Hippocampal formation (tissue), 2 donors: ENCODE data around the gene KBTBD12.
"Not testable (repeated sequence)": the region's sequence is repeated elsewhere in the genome, so short reads cannot be mapped to it uniquely, and the experiment has no call there.

Source experiments
- DNase-seq, 2 donors: peaks; one replicate each; lab custom pipeline; 2025; lab: John Stamatoyannopoulos, UW

Gene KBTBD12, protein sequence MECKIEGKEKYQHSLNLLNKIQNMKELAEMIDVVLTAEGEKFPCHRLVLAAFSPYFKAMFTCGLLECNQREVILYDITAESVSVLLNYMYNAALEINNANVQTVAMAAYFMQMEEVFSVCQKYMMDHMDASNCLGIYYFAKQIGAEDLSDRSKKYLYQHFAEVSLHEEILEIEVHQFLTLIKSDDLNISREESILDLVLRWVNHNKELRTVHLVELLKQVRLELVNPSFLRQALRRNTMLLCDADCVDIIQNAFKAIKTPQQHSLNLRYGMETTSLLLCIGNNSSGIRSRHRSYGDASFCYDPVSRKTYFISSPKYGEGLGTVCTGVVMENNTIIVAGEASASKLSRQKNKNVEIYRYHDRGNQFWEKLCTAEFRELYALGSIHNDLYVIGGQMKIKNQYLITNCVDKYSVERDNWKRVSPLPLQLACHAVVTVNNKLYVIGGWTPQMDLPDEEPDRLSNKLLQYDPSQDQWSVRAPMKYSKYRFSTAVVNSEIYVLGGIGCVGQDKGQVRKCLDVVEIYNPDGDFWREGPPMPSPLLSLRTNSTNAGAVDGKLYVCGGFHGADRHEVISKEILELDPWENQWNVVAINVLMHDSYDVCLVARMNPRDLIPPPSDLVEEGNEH

DNA sequence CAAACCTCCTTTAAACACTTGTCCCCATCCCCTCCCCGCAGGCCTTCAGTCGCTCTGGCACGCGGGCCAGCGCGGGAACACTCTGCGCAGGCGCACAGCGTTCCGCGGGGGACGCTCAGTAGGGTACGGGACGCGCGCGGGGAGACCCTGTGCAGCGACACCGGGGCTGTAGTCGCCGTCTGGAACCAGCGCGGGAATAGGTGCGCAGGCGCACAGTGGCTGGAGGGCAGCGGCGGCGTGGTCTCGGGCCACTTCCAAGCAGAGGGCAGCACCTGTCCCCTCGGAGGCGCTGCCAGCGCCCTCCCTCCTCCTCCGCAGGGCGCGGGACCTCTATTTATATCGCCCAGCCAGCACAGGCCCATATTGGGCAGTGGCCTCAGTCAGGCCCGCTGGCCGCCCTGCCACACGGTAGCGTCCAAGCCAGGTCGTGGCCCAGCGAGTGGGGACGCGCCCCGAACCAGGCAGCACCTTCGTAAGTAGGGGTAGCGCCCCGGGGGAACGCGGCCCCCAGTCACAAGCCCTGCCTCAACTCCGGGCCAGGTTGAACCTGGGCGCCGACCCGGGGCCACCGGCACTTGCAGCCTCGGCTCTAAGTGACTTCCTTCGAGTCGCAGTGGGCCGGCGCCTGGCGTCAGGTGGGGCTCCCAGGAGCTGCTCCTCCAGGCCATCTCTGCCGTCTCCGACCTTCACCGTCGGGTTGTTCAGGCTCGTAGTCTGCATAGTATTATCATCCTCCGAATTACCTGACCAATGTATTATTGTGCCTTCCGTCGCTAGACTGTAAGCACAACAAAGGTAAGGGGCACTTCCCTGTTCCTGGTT is at the start of gene KBTBD12:
Gene KBTBD12, plus strand, starts transcription at position 118 of the 822 bp plus-strand sequence. CDS start 7,830 bp downstream, outside the sequence.
- peak in 1 of 2 donors; percentile 32 for DNase-seq

DNA sequence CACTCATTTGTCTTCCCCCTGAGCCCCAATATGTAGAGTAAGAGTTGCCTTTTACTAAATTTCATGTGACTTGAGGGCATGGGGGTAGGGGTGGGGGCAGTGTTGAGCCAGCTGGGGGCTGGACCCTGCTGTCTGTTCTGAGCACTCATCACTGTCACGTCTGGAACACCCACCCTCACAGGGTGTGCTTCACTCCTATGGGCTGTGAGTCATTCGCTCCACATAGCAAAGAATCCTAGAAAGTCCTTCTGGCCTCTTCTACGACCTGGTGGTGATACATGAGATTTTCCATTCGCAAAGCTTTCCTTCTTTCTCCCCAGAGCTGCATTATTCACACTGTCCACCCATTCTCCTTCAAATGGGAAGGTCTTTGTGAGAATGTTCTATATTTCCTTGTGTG is 49.1 kb upstream of the KBTBD12 start:
- DNase-seq, result no peak

DNA sequence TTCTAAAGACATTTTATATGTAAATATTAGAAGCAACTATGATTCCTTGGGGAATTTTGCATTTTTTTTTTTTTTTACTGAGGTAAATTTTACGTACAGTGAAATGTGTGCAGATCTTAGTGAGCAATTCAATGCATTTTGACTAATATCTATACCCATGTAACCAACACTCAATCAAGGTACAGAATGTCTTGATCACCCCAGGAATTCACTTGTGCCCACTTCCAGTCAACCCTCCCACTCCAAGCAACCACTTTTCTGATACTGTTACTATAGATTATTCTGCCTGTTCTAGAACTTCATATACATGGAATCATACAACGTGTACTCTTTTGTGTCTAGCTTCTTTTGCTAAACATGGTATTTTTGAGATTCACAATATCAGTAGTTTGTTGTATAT is 47.6 kb upstream of the KBTBD12 start:
- DNase-seq, result no peak

DNA sequence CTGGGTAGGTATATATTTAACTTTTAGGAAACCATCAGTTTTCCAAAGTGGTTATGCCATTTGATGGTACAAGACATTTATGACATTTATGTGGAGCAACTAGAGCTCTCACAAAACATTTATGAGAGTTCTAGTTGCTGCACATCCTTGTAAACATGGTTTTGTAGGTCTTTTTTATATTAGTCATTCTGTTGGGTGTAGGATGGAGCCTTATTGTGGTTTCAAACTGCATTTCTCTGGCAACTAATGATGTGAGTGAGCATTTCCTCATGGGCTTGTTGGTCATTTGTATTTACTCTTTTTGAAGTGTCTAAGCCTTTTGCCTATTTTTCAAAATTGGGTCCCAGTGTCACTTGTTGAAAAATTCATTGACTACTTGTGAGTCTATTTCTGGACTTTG is 47.0 kb upstream of the KBTBD12 start:
- DNase-seq, result no peak

DNA sequence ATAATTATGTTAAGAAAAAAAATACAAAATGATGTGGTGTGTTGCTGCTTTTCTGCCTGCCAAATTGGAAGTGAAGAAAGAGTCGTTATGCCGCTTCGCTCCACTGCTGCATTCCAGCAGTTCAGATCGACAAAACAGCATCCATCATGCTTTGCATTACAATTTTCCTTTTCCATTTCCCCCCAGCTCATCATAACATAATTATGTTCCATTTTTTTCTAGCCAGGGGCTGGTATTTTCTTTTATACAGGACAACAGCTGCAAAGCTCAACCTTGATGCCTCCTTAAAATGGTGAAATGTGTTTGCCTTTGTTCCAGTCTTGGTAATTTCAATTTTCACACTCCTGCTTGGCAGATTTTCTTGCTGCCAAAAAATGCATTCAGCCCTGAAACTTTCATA is 44.9 kb upstream of the KBTBD12 start:
- DNase-seq, result no peak

DNA sequence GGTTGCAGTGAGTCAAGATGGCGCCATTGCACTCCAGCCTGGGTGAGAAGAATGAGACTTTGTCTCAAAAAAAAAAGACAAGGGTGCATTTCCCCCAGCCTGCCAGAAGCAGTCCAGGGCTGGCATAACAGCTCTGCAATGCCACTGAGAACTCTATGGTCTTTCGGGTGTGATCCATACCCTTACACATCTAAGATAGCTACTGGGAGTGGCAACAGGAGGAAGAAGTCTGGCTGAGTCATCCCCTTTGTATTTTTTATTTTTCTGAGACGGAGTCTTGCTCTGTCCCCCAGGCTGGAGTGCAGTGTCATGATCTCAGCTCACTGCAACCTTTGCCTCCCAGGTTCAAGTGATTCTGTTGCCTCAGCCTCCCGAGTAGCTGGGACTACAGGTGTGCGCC is 40.9 kb upstream of the KBTBD12 start:
- DNase-seq, result not testable (repeated sequence)

DNA sequence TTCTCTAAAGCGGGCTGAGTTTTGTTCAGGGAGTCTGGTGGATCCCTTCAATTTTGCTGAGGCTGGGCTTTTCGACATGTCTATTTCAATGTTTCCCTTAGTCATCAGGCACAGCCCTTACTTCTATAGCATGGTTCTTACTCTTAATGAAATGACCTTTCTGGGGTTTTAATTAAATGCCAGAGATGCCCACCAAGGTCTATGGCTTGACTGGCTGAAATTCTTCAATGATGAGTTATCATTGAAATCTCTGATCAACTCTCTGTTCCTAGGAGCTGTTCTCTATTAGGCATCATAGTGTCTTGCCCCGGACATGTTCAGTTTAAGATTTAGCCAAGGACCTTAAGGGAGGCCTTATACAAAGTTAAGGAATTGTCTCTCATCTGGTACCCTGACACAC is 33.4 kb upstream of the KBTBD12 start:
- DNase-seq, result no peak

DNA sequence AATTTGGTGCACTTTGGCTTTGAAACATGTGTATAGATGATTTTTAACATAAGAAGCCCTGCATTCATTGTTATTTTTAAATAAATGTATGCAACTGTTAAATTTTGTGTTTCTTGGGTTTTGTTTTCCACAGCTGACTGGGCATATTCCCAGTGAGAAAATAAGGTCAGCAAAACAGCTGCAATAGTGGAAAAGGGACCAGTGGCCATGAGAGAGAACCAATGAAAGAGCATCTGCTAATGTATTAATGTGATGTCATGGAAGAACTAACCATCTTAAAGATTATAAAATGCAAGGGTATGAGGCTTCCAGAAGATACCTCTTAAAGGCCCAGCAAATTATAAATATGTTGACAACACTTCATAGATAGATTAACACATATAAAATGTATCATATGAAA is 31.0 kb upstream of the KBTBD12 start:
- no peak for DNase-seq

DNA sequence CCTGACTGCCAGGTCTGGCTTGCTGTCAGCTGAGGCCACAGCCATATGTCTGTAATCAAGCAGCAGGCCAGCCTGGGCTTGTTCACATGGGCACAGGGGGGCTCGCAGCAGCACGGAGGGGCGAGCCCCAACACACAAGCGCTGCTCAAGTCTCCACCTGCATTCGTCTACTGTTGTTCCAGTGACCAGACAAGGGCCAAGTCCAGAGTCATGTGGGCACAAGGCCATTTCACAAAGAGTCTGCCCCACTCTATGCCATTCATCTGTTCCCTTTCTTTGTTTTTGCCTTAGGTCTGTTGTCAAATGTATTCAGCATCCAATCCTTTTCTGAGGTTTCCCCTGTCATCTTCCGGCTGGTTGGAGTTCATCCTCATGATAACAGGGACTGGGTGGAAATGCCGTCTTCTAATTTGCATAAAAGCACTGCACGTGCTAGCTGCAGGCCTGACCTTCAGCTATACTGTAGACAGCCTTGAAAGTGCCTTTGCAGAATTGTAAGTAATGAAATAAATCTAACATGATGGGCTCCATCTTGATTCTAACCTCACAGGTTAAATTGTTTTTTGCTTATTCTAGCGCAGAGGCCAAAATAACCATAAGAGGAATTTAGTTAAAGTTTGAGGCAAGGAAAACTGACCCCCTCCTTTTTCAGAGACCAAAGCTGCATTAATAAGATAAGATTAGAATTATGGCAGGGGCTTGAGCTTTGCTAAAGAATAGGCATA is 28.6 kb upstream of the KBTBD12 start:
- no peak for DNase-seq

DNA sequence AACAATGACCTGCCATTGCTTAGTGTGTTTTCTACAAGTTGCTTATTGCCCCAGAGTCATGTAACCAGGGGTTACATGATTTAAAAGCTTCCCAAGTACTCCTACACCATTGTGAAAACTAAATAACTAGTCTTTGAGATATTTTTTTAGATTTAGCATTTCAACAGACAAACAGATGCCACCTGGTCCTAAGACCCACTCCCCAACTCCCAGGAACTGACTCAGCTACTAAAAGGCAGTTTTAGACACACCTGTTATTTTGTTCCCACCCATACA is 28.1 kb upstream of the KBTBD12 start:
- no peak for DNase-seq

DNA sequence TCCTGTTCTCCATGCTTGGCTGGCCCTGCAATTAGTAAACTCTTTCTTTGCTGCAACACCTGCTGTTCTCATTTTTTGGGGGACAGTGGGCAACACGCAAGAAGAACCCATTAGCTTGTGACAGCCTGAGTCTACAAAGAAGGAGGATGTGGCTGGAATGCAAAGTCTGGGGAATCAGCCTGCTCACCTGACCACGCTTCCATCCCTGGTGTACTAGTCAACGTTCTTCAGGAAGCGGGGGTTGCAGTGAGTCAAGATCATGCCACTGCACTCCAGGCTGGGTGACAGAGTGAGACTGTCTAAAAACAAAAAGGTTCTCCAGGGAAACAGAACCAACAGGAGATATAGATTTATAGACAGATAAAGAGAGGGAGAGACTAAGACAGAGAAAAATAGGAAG is 27.7 kb upstream of the KBTBD12 start:
- DNase-seq, result no peak

DNA sequence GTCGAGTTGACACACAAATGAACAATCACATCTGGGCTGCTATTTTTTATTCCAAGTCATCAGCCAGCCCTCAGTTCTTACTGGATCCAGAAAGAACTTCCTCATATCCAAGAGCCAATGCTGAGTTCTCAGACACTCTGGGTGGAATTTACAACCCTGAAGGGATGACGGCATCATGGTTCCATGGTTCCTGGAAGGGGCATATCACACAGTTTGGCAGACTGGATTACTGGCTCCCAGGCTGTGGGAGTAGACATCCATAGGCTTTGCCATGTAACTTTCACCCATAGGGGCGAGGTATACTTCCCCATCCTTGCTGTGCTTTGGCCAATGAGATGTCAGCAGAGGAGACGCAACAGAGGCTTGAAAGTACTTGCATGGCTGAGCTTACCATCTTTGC is 26.9 kb upstream of the KBTBD12 start:
- no peak for DNase-seq

DNA sequence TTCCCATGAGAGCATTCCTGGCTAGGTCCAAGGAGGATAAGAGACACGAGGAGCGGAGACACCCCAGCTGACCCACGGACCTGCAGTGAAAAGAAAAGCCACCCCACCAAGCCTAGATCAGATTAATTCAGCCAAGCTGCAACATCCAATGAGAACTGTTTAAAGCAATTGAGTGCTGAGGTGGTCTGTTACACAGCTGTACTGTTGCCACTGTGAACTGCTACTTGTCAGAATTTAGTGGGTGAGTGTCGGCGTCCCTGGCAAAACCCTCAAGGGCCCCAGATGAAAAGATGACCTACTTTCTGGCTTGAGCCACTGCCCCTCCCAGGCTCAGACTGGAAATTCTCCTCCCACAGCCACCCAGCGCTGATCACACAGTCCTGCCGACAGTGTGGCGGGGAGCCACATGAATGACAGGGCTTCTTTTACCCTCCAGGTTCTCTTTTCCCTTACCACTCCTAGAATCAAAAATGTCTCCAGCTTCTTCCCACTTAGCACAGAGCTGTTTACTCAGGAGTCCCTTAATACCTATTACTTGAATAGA is 26.4 kb upstream of the KBTBD12 start:
- no peak for DNase-seq

DNA sequence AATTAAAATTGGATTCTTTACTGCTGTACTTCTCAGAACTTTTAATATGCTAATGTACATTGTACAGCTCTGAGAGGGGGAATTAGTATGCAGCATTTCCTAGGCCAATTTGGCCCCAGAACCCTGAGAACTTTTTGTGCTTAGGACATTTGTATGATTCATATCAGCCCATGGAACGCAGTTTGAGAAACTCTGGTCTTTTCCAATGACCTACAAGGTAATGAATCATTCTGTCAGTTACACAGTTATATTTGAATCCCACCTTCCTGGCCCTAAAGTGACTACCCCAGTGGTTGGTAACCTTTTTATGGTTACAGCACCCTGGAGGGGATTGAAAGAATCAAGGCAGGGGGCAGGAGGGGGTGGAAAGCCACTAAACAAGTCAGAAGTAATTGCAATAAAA is 25.6 kb upstream of the KBTBD12 start:
- DNase-seq, result no peak

DNA sequence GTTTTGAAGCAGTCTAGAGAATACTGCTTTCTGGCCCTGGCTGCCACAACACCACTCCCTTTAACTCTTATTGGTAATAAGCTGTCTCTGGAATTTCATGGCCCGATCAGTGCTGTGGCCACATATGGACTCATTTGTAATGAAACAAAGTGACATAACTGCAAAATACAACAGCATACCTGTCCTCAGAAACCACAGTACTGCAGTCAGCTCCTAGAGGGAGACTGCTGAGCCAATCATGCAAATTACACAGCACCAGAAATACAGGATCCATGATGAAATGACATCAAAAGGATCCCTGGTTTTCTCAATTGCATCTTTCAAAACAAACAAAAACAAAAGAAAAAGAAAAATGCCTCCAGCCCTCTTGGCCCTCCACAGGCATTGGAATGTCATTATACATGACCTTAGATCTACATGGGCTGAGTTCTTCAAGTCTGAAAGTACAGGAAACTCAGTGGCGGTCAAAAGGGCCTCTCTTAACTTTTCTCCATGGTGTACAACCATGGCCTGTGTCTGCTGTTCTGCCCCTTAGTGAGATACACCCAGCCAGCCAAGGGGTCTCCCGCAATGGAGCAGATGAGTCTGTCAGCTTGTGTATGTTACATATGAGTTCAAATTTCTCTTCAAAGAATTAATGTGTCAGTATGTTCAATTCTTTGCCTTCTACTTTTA is 24.9 kb upstream of the KBTBD12 start:
- DNase-seq, result no peak

DNA sequence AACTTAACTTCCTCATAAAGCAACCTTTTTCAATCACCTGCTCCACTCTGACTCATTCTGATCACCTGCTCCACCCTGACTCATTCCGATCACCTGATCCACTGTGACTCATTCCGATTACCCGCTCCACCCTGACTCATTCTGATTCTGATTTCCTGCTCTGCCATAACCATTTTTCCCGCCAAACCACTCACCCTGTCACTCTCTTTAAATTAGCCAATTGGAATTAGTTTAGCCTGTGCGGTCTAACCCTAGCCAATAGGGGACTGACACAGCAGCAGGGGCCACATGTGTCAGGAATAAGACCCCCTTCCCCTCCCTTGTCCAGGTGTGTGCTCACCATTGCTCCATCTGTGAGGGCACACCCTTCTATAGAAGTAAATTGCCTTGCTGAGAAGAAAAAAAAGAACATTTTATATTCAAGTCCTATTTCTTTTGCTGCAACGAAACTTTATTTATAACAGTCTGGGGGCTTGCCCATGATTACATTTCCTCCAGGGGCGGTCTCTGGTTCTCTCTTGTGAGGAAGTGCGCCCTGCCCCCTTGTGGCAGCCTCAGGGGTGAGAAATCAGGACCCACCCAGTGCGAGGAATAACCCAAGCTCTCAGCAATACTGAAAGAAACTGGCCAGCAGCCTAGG is 24.3 kb upstream of the KBTBD12 start:
- DNase-seq, result not testable (repeated sequence)

DNA sequence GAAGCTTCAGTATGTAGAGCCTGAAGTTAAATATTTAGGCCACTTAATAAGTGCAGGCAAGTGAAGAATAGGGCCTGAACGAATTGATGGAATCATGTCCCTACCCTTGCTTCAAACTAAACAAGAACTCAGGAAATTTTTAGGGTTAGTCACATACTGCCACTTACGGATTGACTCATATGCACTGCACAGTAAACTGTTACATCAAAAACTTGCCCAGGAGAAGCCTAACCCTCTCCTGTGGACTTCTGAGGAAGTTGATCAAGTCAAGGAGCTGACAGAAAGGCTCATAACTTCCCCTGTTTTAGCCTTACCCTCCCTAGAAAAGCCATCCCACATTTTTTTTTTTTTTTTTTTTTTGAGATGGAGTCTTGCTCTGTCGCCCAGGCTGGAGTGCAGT is 20.6 kb upstream of the KBTBD12 start:
- DNase-seq, result no peak

DNA sequence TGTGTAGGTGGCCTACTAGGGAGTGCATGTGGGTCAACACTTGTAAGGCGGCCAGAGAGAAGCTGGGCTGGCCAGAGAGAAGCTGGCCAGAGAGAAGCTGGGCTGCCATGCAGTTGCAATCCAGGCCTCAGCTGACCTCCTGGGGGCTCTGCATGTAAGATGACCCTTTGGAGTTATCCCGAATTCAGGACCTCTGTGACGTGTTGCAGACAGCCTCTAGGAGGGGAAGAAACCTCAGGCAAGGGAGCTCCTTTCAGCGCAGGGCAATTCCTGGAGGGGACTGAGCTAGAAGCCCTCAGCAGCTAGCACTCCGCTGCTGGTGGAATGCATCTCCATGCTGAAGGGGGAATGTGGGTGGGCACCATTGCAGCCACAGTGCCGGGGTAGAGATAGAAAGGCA is 15.8 kb upstream of the KBTBD12 start:
- DNase-seq, result no peak

DNA sequence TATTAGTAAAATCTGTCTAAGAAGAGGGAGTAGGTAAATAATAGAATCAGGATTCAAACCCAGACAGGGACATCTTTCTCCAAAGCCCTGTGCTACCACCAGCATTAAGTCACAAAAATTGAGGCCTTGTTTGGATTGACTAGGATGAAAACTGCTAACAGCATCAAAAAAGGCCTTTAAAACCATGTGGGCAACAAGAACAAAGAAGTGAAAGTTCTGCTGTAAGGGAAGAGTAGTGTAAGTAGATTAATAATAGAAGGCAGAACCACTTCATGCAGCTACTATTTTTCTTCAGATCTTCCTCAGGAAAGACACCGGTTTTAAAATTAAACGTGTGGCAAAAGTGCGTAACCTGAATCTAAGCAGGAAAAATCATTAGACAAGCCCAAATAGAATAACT is 15.3 kb upstream of the KBTBD12 start:
- no peak for DNase-seq

DNA sequence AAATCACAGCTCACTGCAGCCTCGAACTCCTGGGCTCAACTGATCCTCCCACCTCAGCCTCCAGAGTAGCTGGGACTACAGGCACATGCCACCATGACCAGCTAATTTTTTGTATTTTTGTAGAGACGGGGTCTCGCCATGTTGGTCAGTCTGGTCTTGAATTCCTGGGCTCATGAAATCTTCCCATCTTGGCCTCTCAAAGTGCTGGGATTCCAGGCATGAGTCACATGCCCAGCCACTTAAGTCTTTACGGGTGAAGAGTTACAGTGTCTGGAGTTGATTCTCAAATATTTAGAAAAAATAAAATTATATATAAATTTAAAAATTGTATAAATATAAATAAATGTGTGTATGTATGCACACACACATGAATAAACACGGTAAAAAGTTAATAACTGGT is 14.5 kb upstream of the KBTBD12 start:
- DNase-seq, result no peak

DNA sequence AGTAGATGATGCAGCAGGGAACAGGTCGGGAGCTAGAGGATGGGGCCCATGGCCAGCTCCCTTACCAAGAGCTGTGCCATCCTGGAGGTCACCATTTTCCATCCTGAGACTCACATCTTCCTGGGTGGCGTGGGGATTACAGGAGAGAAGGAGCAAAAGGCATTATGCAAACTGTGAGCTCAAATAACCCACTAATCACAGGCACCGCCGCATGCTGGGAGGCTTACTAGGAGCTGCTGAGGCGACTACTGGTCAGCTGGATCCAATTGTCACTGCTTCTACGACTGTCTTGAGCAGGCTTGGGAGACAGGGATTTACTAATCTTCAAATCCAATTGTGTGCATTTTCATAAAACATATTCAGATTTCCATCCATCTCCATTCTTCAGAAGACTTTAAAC is 12.5 kb upstream of the KBTBD12 start:
- no peak for DNase-seq
